Brain microvascular endothelial cell (primary cell): ENCODE results near the gene ZDHHC6.

Experiments
- DNase-seq: peaks from one replicate; pipeline ENCODE4 v3.0.0-alpha.2; 2020
- H3K27ac ChIP-seq: fragments of 250-450 bp; sonication (Bioruptor Pico); 2 replicates; pipeline ENCODE4 v1.5.1; 2020; ENCODE audit warnings: mild to moderate bottlenecking, moderate library complexity
- H3K27me3 ChIP-seq: fragments of 250-450 bp; sonication (Bioruptor Pico); replicated peaks from 2 replicates; pipeline ENCODE4 v1.5.1; 2020; ENCODE audit warnings: mild to moderate bottlenecking
- H3K36me3 ChIP-seq: fragments of 250-450 bp; sonication (Bioruptor Pico); replicated peaks from 2 replicates; pipeline ENCODE4 v1.5.1; 2020; ENCODE audit warnings: mild to moderate bottlenecking
- H3K4me3 ChIP-seq: 2 replicates; pipeline ENCODE4 v1.5.1; 2011; ENCODE audit warnings: low read depth, mild to moderate bottlenecking, control low read depth, low read length, moderate library complexity
- CTCF ChIP-seq: IDR thresholded peaks from 2 replicates; pipeline ENCODE4 v1.5.1; 2011; ENCODE audit warnings: low read depth, mild to moderate bottlenecking, moderate library complexity, low read length, control low read depth, inconsistent platforms; ENCODE audit errors: missing control alignments
- in situ Hi-C: cut with HindIII; loops from 2 replicates; pipeline ENCODE4 v1.10.0; 2017; ENCODE audit warnings: low sequenced_read_pairs, low pct_ligation_motif_present

The ZDHHC6 gene

GRCh38 chr10:112429147-112429546 is 17.6 kb downstream of the ZDHHC6 start:
- no peak for DNase-seq
- no peak overlapping the region for H3K4me3 ChIP-seq
- peaks cover 27% of the 10 kb centered on the region for H3K36me3 ChIP-seq
- in situ Hi-C loops: no loop called here
- no peak overlapping the region for H3K27ac ChIP-seq
- no peaks in the 10 kb centered on the region for H3K27me3 ChIP-seq
- no peak for TF ChIP-seq CTCF

- TF ChIP-seq CTCF: no peak
- Histone ChIP-seq H3K27ac (no peak overlapping the region), H3K27me3 (no peaks in the 10 kb centered on the region), H3K36me3 (peaks cover 10% of the 10 kb centered on the region), H3K4me3 (no peak overlapping the region)
- in situ Hi-C loops: no loop called here
- no peak for DNase-seq
These were observed 20.6 kb downstream of the ZDHHC6 start for GRCh38 chr10:112426111-112426510.

GRCh38 chr10:112424651-112425050 is 22.1 kb downstream of the ZDHHC6 start:
- in situ Hi-C loops: no loop called here
- H3K4me3 ChIP-seq: no peak overlapping the region
- DNase-seq: no peak
- H3K36me3 ChIP-seq: no peaks in the 10 kb centered on the region
- no peaks in the 10 kb centered on the region for H3K27me3 ChIP-seq
- no peak for TF ChIP-seq CTCF
- no peak overlapping the region for H3K27ac ChIP-seq

- in situ Hi-C loops: no loop called here
- Histone ChIP-seq H3K27me3 (no peaks in the 10 kb centered on the region), H3K36me3 (no peaks in the 10 kb centered on the region), H3K27ac (no peak overlapping the region), H3K4me3 (no peak overlapping the region)
- TF ChIP-seq CTCF: no peak
- DNase-seq: no peak
These were observed 25.0 kb downstream of the ZDHHC6 start for GRCh38 chr10:112421731-112422130.

- H3K4me3 ChIP-seq: no peak overlapping the region
- in situ Hi-C loops: no loop called here
These were observed 34.0 kb downstream of the ZDHHC6 start for GRCh38 chr10:112412696-112413095.

More at GRCh38 chr10:112412696-112413095, 34.0 kb downstream of the ZDHHC6 start:
- TF ChIP-seq CTCF: no peak
- no peak for DNase-seq
- H3K27me3 ChIP-seq: no peaks in the 10 kb centered on the region
- no peaks in the 10 kb centered on the region for H3K36me3 ChIP-seq
- no peak overlapping the region for H3K27ac ChIP-seq
